Calu3 (cell line): Measurements from ENCODE around the gene GSE1. TPM values are rescaled to one million over a fixed set of nuclear protein-coding genes. Genes with fewer than 3 reads are reported as not detected.
"Not testable (repeated sequence)": the region's sequence is repeated elsewhere in the genome, so short reads cannot be mapped to it uniquely, and the experiment has no call there.

Experiments
- BruUV-seq: library from RNA; stranded (reverse); fragments of 400-500 nt; replicated peaks from 2 replicates; lab custom pipeline; 2021; lab: Mats Ljungman, UMichigan
- CTCF ChIA-PET: fragments of 300-600 bp; sonication (Branson Sonifier 250); formaldehyde crosslinking; loops from one replicate; lab custom pipeline; 2022; ENCODE audit warnings: antibody characterized with exemption; lab: Charles Lee
- DNase-seq: peaks from one replicate; pipeline ENCODE4 v3.0.0; 2022
- H3K27ac Mint-ChIP-seq: one replicate; pipeline ENCODE4 v1.8.0; 2022; ENCODE audit warnings: mixed read lengths; ENCODE audit not compliant: unreplicated experiment
- H3K27me3 Mint-ChIP-seq: one replicate; pipeline ENCODE4 v1.8.0; 2022; ENCODE audit warnings: mixed read lengths; ENCODE audit not compliant: unreplicated experiment
- H3K36me3 Mint-ChIP-seq: one replicate; pipeline ENCODE4 v1.8.0; 2022; ENCODE audit warnings: mild to moderate bottlenecking, moderate library complexity, mixed read lengths; ENCODE audit not compliant: insufficient read depth, unreplicated experiment
- H3K4me1 Mint-ChIP-seq: one replicate; pipeline ENCODE4 v1.8.0; 2022; ENCODE audit warnings: mild to moderate bottlenecking, low read depth, mixed read lengths; ENCODE audit not compliant: unreplicated experiment
- H3K4me3 Mint-ChIP-seq: one replicate; pipeline ENCODE4 v1.8.0; 2022; ENCODE audit warnings: mild to moderate bottlenecking, low read depth, moderate library complexity, mixed read lengths; ENCODE audit not compliant: unreplicated experiment
- H3K9me3 Mint-ChIP-seq: one replicate; pipeline ENCODE4 v1.8.0; 2022; ENCODE audit warnings: low read depth, mixed read lengths; ENCODE audit not compliant: unreplicated experiment
- CTCF ChIP-seq: fragments of 200-600 bp; IDR thresholded peaks from one replicate; pipeline ENCODE4 v1.8.0; 2022; ENCODE audit warnings: antibody characterized with exemption; ENCODE audit not compliant: unreplicated experiment
- intact Hi-C: fragments of 100-400 bp; cut with micrococcal nuclease; formaldehyde crosslinking; loops from one replicate; pipeline ENCODE4 v1.10.0; 2022; ENCODE audit not compliant: unreplicated experiment
- total RNA-seq: library from RNA; stranded (reverse); gene quantifications from 2 replicates; pipeline ENCODE4 v1.2.3, GENCODE V29; 2022

Gene GSE1
- total RNA-seq, 1 experiment from 2014 or later = 45.3 TPM

GRCh38 chr16:85591381-85591780 lies 21.7 kb upstream of the GSE1 start:
- peaks cover 29% of the 10 kb centered on the region for H3K27me3 Mint-ChIP-seq
- no peaks in the 10 kb centered on the region for H3K36me3 Mint-ChIP-seq
- H3K27ac Mint-ChIP-seq = no peak overlapping the region
- no peak overlapping the region for H3K4me3 Mint-ChIP-seq
- H3K4me1 Mint-ChIP-seq = no peaks in the 10 kb centered on the region
- no peaks in the 10 kb centered on the region for H3K9me3 Mint-ChIP-seq
- TF ChIP-seq CTCF = no peak
- intact Hi-C loops = no loop called here
- BruUV-seq = no TSS peak
- CTCF ChIA-PET = no interaction called here
- no peak for DNase-seq

- CTCF ChIA-PET = interaction anchor here (0.5 to 1.2 kb wide), 4 partner anchors 19 to 312 kb away, joined by 3 to 4 read pairs (median 4); no protein-coding TSS in a partner anchor
- BruUV-seq, H3K27ac Mint-ChIP-seq, H3K4me3 Mint-ChIP-seq, H3K9me3 Mint-ChIP-seq, DNase-seq, intact Hi-C loops, H3K4me1 Mint-ChIP-seq, H3K36me3 Mint-ChIP-seq: not testable (repeated sequence)
- H3K27me3 Mint-ChIP-seq = peaks cover 33% of the 10 kb centered on the region
Observed at GRCh38 chr16:85592277-85592676, 20.8 kb upstream of the GSE1 start.

- no peaks in the 10 kb centered on the region for H3K36me3 Mint-ChIP-seq
- no peak for DNase-seq
- BruUV-seq = no TSS peak
- no peak overlapping the region for H3K4me3 Mint-ChIP-seq
- no peak overlapping the region for H3K27ac Mint-ChIP-seq
- intact Hi-C loops = no loop called here
- H3K9me3 Mint-ChIP-seq = no peaks in the 10 kb centered on the region
- no peaks in the 10 kb centered on the region for H3K4me1 Mint-ChIP-seq
- no peak for TF ChIP-seq CTCF
- H3K27me3 Mint-ChIP-seq = peaks cover 39% of the 10 kb centered on the region
- CTCF ChIA-PET = interaction anchor here (0.5 to 1.2 kb wide), 2 partner anchors 18 to 229 kb away, joined by 3 to 4 read pairs; no protein-coding TSS in a partner anchor
Observed at GRCh38 chr16:85592700-85593493, 20.2 kb upstream of the GSE1 start.

GRCh38 chr16:85593494-85594221 lies 19.5 kb upstream of the GSE1 start:
- CTCF ChIA-PET = interaction anchor here (0.6 kb wide), 1 partner anchor 54 kb away, joined by 8 read pairs; no protein-coding TSS in a partner anchor
- intact Hi-C loops = no loop called here
- Mint-ChIP-seq H3K9me3 (no peaks in the 10 kb centered on the region), H3K4me3 (no peak overlapping the region), H3K36me3 (no peaks in the 10 kb centered on the region), H3K27ac (no peak overlapping the region), H3K27me3 (peaks cover 47% of the 10 kb centered on the region), H3K4me1 (no peaks in the 10 kb centered on the region)
- no TSS peak for BruUV-seq
- no peak for TF ChIP-seq CTCF
- DNase-seq = no peak
